ENCODE data around the gene CST3. TPM values are rescaled to one million over a fixed set of nuclear protein-coding genes. Genes with fewer than 3 reads are reported as not detected.

CST3 gene
- total and polyA plus RNA-seq, 10 of the 15 experiments (the other 5 are each of a cell fraction or from before 2014, with no cell fraction given) = 11.8 to 127 (median 57.8) TPM

GRCh38 chr20:23632711-23633573 lies 4.8 kb downstream of the CST3 start:
- POLR2A ChIA-PET = no interaction called here
- no peaks in the 10 kb centered on the region for H3K9me3 ChIP-seq (replicated peaks; ENCODE audit: control insufficient read depth, insufficient read depth, low read length)
- no peak overlapping the region for H3K4me2 ChIP-seq (ENCODE audit: control insufficient read depth, insufficient read depth)
- H3K79me2 ChIP-seq (ENCODE audit: control insufficient read depth, insufficient read depth, low read length) = no peaks in the 10 kb centered on the region
- SMC1A ChIA-PET (ENCODE audit: uncharacterized antibody, unreplicated experiment) = no interaction called here
- DNase-seq (ENCODE audit: low read depth, low spot score) = no peak
- H3K4me1 ChIP-seq (ENCODE audit: control insufficient read depth, insufficient read depth, low read length) = peaks cover 9% of the 10 kb centered on the region; the same call in 1 of the 2 replicates
- ATAC-seq = no peak
- no peaks in the 10 kb centered on the region for H3K27me3 ChIP-seq (replicated peaks in 1 of 2; ENCODE audit: control insufficient read depth in 2 of 2, insufficient read depth in 2 of 2, low read length in 1 of 2)
- RAD21 ChIA-PET (ENCODE audit: unreplicated experiment) = no interaction called here
- in situ Hi-C loops (cut with MboI) = no loop called here
- no peaks in the 10 kb centered on the region; a peak in 1 of 4 replicates for H3K36me3 ChIP-seq (ENCODE audit: control insufficient read depth in 2 of 2, insufficient read depth in 2 of 2, low read length in 1 of 2)
- no peak overlapping the region for H3K27ac ChIP-seq (ENCODE audit: control insufficient read depth, insufficient read depth)
- H3K9ac ChIP-seq (ENCODE audit: control insufficient read depth, insufficient read depth, low read length) = no peak overlapping the region
- no peak overlapping the region for H3K4me3 ChIP-seq
- intact Hi-C loops (cut with micrococcal nuclease; ENCODE audit: unreplicated experiment) = no loop called here
- BruUV-seq (replicated peaks) = no TSS peak
- WGBS (ENCODE audit: insufficient coverage, insufficient replicate concordance, low lambda C conversion rate, missing lambda C conversion rate) = 50% methylated on average over 8 of the region's 8 CpGs
- no peak overlapping the region for H2AFZ ChIP-seq (ENCODE audit: control insufficient read depth, low read depth, low read length)
- FAIRE-seq = no peak
- no peaks in the 10 kb centered on the region for H4K20me1 ChIP-seq (ENCODE audit: control insufficient read depth, insufficient read depth)
- CTCF ChIA-PET = no interaction called here
- TF ChIP-seq TAF1 (IDR thresholded peaks at IDR 0.05; ENCODE audit: borderline replicate concordance, low read depth, low read length) = no peak
- no peak for TF ChIP-seq RELA (IDR thresholded peaks at IDR 0.05; ENCODE audit: borderline replicate concordance, partially characterized antibody)
- TF ChIP-seq ZNF207 (IDR thresholded peaks at IDR 0.05; ENCODE audit: borderline replicate concordance) = no peak
- TF ChIP-seq FOS (IDR thresholded peaks at IDR 0.05; ENCODE audit: borderline replicate concordance, extremely low read depth, insufficient read length) = no peak
- TF ChIP-seq GABPA (IDR thresholded peaks at IDR 0.05; ENCODE audit: low read depth) = no peak
- TF ChIP-seq CEBPZ (IDR thresholded peaks at IDR 0.05; ENCODE audit: low read depth, low read length) = no peak
- TF ChIP-seq, protein P1, sequence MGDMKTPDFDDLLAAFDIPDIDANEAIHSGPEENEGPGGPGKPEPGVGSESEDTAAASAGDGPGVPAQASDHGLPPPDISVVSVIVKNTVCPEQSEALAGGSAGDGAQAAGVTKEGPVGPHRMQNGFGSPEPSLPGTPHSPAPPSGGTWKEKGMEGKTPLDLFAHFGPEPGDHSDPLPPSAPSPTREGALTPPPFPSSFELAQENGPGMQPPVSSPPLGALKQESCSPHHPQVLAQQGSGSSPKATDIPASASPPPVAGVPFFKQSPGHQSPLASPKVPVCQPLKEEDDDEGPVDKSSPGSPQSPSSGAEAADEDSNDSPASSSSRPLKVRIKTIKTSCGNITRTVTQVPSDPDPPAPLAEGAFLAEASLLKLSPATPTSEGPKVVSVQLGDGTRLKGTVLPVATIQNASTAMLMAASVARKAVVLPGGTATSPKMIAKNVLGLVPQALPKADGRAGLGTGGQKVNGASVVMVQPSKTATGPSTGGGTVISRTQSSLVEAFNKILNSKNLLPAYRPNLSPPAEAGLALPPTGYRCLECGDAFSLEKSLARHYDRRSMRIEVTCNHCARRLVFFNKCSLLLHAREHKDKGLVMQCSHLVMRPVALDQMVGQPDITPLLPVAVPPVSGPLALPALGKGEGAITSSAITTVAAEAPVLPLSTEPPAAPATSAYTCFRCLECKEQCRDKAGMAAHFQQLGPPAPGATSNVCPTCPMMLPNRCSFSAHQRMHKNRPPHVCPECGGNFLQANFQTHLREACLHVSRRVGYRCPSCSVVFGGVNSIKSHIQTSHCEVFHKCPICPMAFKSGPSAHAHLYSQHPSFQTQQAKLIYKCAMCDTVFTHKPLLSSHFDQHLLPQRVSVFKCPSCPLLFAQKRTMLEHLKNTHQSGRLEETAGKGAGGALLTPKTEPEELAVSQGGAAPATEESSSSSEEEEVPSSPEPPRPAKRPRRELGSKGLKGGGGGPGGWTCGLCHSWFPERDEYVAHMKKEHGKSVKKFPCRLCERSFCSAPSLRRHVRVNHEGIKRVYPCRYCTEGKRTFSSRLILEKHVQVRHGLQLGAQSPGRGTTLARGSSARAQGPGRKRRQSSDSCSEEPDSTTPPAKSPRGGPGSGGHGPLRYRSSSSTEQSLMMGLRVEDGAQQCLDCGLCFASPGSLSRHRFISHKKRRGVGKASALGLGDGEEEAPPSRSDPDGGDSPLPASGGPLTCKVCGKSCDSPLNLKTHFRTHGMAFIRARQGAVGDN (IDR thresholded peaks at IDR 0.05) = no peak
- TF ChIP-seq, protein P2, sequence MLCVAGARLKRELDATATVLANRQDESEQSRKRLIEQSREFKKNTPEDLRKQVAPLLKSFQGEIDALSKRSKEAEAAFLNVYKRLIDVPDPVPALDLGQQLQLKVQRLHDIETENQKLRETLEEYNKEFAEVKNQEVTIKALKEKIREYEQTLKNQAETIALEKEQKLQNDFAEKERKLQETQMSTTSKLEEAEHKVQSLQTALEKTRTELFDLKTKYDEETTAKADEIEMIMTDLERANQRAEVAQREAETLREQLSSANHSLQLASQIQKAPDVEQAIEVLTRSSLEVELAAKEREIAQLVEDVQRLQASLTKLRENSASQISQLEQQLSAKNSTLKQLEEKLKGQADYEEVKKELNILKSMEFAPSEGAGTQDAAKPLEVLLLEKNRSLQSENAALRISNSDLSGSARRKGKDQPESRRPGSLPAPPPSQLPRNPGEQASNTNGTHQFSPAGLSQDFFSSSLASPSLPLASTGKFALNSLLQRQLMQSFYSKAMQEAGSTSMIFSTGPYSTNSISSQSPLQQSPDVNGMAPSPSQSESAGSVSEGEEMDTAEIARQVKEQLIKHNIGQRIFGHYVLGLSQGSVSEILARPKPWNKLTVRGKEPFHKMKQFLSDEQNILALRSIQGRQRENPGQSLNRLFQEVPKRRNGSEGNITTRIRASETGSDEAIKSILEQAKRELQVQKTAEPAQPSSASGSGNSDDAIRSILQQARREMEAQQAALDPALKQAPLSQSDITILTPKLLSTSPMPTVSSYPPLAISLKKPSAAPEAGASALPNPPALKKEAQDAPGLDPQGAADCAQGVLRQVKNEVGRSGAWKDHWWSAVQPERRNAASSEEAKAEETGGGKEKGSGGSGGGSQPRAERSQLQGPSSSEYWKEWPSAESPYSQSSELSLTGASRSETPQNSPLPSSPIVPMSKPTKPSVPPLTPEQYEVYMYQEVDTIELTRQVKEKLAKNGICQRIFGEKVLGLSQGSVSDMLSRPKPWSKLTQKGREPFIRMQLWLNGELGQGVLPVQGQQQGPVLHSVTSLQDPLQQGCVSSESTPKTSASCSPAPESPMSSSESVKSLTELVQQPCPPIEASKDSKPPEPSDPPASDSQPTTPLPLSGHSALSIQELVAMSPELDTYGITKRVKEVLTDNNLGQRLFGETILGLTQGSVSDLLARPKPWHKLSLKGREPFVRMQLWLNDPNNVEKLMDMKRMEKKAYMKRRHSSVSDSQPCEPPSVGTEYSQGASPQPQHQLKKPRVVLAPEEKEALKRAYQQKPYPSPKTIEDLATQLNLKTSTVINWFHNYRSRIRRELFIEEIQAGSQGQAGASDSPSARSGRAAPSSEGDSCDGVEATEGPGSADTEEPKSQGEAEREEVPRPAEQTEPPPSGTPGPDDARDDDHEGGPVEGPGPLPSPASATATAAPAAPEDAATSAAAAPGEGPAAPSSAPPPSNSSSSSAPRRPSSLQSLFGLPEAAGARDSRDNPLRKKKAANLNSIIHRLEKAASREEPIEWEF (IDR thresholded peaks at IDR 0.05; ENCODE audit: insufficient replicate concordance, low read depth, low read length) = no peak
- no peak for TF ChIP-seq KLF5 (IDR thresholded peaks at IDR 0.05; ENCODE audit: partially characterized antibody)

Measured in GM12878 (cell line).